Lower leg skin (tissue), 4 donors: Measurements from ENCODE around the gene PSPH. TPM values are rescaled to one million over a fixed set of nuclear protein-coding genes. Genes with fewer than 3 reads are reported as not detected.
A peak's percentile ranks its signal among the peaks of the same experiment; 100 is the strongest.

ENCODE experiments used
- DNase-seq, 2 donors: peaks; one replicate each; pipeline ENCODE4 v3.0.0-alpha.2; 2019; ENCODE audit warnings: low spot score in 2 of 2
- H3K4me3 ChIP-seq: fragments of 200-600 bp; sonication (generic); 2 replicates; pipeline ENCODE4 v1.5.1; 2017; ENCODE audit warnings: mild to moderate bottlenecking, low read depth; ENCODE audit not compliant: poor library complexity, severe bottlenecking
- CTCF ChIP-seq, 3 donors: fragments of 450-650 bp; IDR thresholded peaks; one replicate each; pipeline ENCODE4 v1.5.1; 2016; ENCODE audit warnings: antibody characterized with exemption in 3 of 3, mild to moderate bottlenecking in 3 of 3, moderate library complexity in 2 of 3
- POLR2A ChIP-seq, 2 donors: fragments of 450-650 bp; IDR thresholded peaks; one replicate each; pipeline ENCODE4 v1.6.1; 2016 to 2017; ENCODE audit warnings: antibody characterized with exemption in 2 of 2, mild to moderate bottlenecking in 1 of 2, moderate library complexity in 1 of 2
- WGBS, 2 donors: methylation state at CpG; one replicate each; pipeline ENCODE4 v1.1.5; 2018; 5-methylcytosine and 5-hydroxymethylcytosine counted together
- intact Hi-C: fragments of 100-400 bp; cut with DNase I; formaldehyde crosslinking; loops from one replicate; pipeline ENCODE4 v1.15.0; 2023; ENCODE audit warnings: low total_unique reads
- total RNA-seq, 4 donors: library from RNA; depleted of rRNA; stranded (reverse); fragments of >200 nt; gene quantifications; one replicate each; pipeline ENCODE4 v1.1.0, GENCODE V29; 2016

Gene PSPH
- total RNA-seq, 4 donors from 2014 or later: 7.4 to 13.1 (median 9.8) TPM

GRCh38 chr7:56007891-56008290 is 43.4 kb downstream of the PSPH start:
- intact Hi-C loops: loop anchor here (10.0 kb wide), 1 partner anchor 67 kb away; no protein-coding TSS in a partner anchor
- TF ChIP-seq POLR2A (IDR thresholded peaks at IDR 0.05) (no peak), CTCF (IDR thresholded peaks at IDR 0.05) (no peak)

GRCh38 chr7:56007167-56007652 is 44.0 kb downstream of the PSPH start:
- 84 to 85% methylated on average over 4 of the region's 4 CpGs for WGBS, 2 donors
- TF ChIP-seq CTCF (IDR thresholded peaks at IDR 0.05): peak in 1 of 3 donors; percentile 82
- no peak for TF ChIP-seq POLR2A (IDR thresholded peaks at IDR 0.05)
- no peak for DNase-seq
- H3K4me3 ChIP-seq: no peak overlapping the region
- intact Hi-C loops: loop anchor here (10.0 kb wide), 1 partner anchor 68 kb away; no protein-coding TSS in a partner anchor

More at GRCh38 chr7:56007891-56008290, 43.4 kb downstream of the PSPH start:
- H3K4me3 ChIP-seq: no peak overlapping the region
- DNase-seq: no peak
- 81% methylated on average over 9 of the region's 9 CpGs for WGBS, 2 donors

GRCh38 chr7:56003749-56004148 is 47.5 kb downstream of the PSPH start:
- intact Hi-C loops: loop anchor here (10.0 kb wide), 1 partner anchor 71 kb away; no protein-coding TSS in a partner anchor
- DNase-seq: no peak
- TF ChIP-seq POLR2A (IDR thresholded peaks at IDR 0.05) (no peak), CTCF (IDR thresholded peaks at IDR 0.05) (no peak)
- no peak overlapping the region for H3K4me3 ChIP-seq
- 88 to 94% methylated on average over 4 of the region's 4 CpGs for WGBS, 2 donors

GRCh38 chr7:55996856-55997500 is 54.3 kb downstream of the PSPH start:
- no peak for TF ChIP-seq POLR2A (IDR thresholded peaks at IDR 0.05)
- no peak for DNase-seq
- 91 to 93% methylated on average over 8 of the region's 8 CpGs for whole genome bisulfite sequencing, 2 donors
- H3K4me3 ChIP-seq: no peak overlapping the region
- intact Hi-C loops: no loop called here

GRCh38 chr7:55992346-55992745 is 58.9 kb downstream of the PSPH start:
- H3K4me3 ChIP-seq: no peak overlapping the region
- WGBS, 2 donors: 74 to 85% methylated on average over 3 of the region's 3 CpGs
- no peak for DNase-seq
- intact Hi-C loops: no loop called here
- no peak for TF ChIP-seq POLR2A (IDR thresholded peaks at IDR 0.05)
- no peak for TF ChIP-seq CTCF (IDR thresholded peaks at IDR 0.05)

- TF ChIP-seq POLR2A (IDR thresholded peaks at IDR 0.05): no peak
- TF ChIP-seq CTCF (IDR thresholded peaks at IDR 0.05): no peak
- WGBS, 2 donors: 73 to 77% methylated on average over 3 of the region's 3 CpGs
- intact Hi-C loops: no loop called here
- no peak overlapping the region for H3K4me3 ChIP-seq
- DNase-seq: no peak
These were observed 67.7 kb downstream of the PSPH start for GRCh38 chr7:55983537-55983936.
